GM12878 (cell line): Measurements from ENCODE around the gene MATN1. TPM values are rescaled to one million over a fixed set of nuclear protein-coding genes. Genes with fewer than 3 reads are reported as not detected.

Experiments
- CBX3 ChIP-seq: fragments of 200-600 bp; sonication (generic); IDR thresholded peaks from 2 replicates; pipeline ENCODE4 v1.6.1; 2016; ENCODE audit warnings: low read depth, borderline replicate concordance
- CHD2 ChIP-seq: IDR thresholded peaks from 2 replicates; pipeline ENCODE4 v1.6.1; 2011; ENCODE audit warnings: low read depth, low read length, improper control_type of control experiment, borderline replicate concordance
- E2F4 ChIP-seq: IDR thresholded peaks from 2 replicates; pipeline ENCODE4 v1.6.1; 2012; ENCODE audit warnings: low read depth, low read length, improper control_type of control experiment
- EED ChIP-seq: sonication (generic); IDR thresholded peaks from 2 replicates; pipeline ENCODE4 v1.6.1; 2016; ENCODE audit warnings: antibody characterized with exemption, low read depth
- EGR1 ChIP-seq, 2 experiments: IDR thresholded peaks; 1 replicate in 1 of 2; 2 replicates in 1 of 2; pipeline ENCODE4 v1.6.1; 2011 to 2012; ENCODE audit warnings: low read depth in 2 of 2, low read length in 2 of 2, borderline replicate concordance in 1 of 2, mild to moderate bottlenecking in 1 of 2, moderate library complexity in 1 of 2
- IKZF1 ChIP-seq: fragments of 450-650 bp; conservative IDR thresholded peaks from 2 replicates; pipeline ENCODE4 v1.6.1; 2017; ENCODE audit warnings: antibody characterized with exemption, mild to moderate bottlenecking
- JUND ChIP-seq: IDR thresholded peaks from 2 replicates; pipeline ENCODE4 v1.6.1; 2012; ENCODE audit warnings: low read depth, mild to moderate bottlenecking, low read length, improper control_type of control experiment, moderate library complexity
- MLLT1 ChIP-seq: fragments of 450-650 bp; IDR thresholded peaks from 2 replicates; pipeline ENCODE4 v1.6.1; 2016; ENCODE audit warnings: mild to moderate bottlenecking
- MXI1 ChIP-seq: fragments of 150-350 bp; IDR thresholded peaks from 2 replicates; pipeline ENCODE4 v1.6.1; 2011; ENCODE audit warnings: low read depth, mild to moderate bottlenecking, inconsistent platforms, low read length, improper control_type of control experiment
- MYB ChIP-seq: fragments of 150-350 bp; IDR thresholded peaks from 2 replicates; pipeline ENCODE4 v1.6.1; 2014; ENCODE audit warnings: mild to moderate bottlenecking, low read depth, low read length, borderline replicate concordance
- NRF1 ChIP-seq: conservative IDR thresholded peaks from 2 replicates; pipeline ENCODE4 v1.6.1; 2011; ENCODE audit warnings: mild to moderate bottlenecking, low read depth, low read length, improper control_type of control experiment
- PKNOX1 ChIP-seq: fragments of 450-650 bp; IDR thresholded peaks from 2 replicates; pipeline ENCODE4 v1.6.1; 2016; ENCODE audit warnings: mild to moderate bottlenecking
- RB1 ChIP-seq: fragments of 450-650 bp; formaldehyde crosslinking; IDR thresholded peaks from 2 replicates; pipeline ENCODE4 v1.6.1; 2017; ENCODE audit warnings: mild to moderate bottlenecking, borderline replicate concordance
- RELA ChIP-seq: fragments of 450-650 bp; IDR thresholded peaks from 2 replicates; pipeline ENCODE4 v1.8.0; 2014; ENCODE audit warnings: borderline replicate concordance; ENCODE audit not compliant: partially characterized antibody
- RUNX3 ChIP-seq: IDR thresholded peaks from 2 replicates; pipeline ENCODE4 v1.6.1; 2012; ENCODE audit warnings: low read length, inconsistent platforms
- SP1 ChIP-seq: IDR thresholded peaks from one replicate; pipeline ENCODE4 v1.6.1; 2011; ENCODE audit warnings: low read depth, low read length
- SRF ChIP-seq, 2 experiments: IDR thresholded peaks; 2 replicates each; pipeline ENCODE4 v1.6.1; 2011; ENCODE audit warnings: low read depth in 2 of 2, low read length in 2 of 2, mild to moderate bottlenecking in 1 of 2, moderate library complexity in 1 of 2
- WRNIP1 ChIP-seq: IDR thresholded peaks from 2 replicates; pipeline ENCODE4 v1.6.1; 2011; ENCODE audit warnings: low read depth, low read length, improper control_type of control experiment, borderline replicate concordance
- ZNF622 ChIP-seq: fragments of 450-650 bp; IDR thresholded peaks from 2 replicates; pipeline ENCODE4 v1.6.1; 2017; ENCODE audit warnings: mild to moderate bottlenecking, inconsistent platforms
- ZNF687 ChIP-seq: fragments of 450-650 bp; IDR thresholded peaks from 2 replicates; pipeline ENCODE4 v1.6.1; 2017; ENCODE audit warnings: mild to moderate bottlenecking, moderate library complexity
- polyA plus RNA-seq, 11 experiments: library from polyadenylated mRNA; depleted of rRNA in 4 of 11; unstranded in 6 of 11; stranded (reverse) in 5 of 11; fragments of >200 nt; fragmentation: Nextera tagmentation in 4 of 11; fragmentation: Illumina TruSeq in 1 of 11; extraction: Ambion mirVana in 4 of 11; extraction: Trizol in 1 of 11; gene quantifications; 1 replicate in 1 of 11; 2 replicates in 10 of 11; pipeline versions ENCODE4 v1.2.1 to v1.2.3, GENCODE V29; 2011 to 2016; ENCODE audit warnings: inconsistent platforms in 2 of 11, missing spikeins in 2 of 11, low read depth in 1 of 11
- total RNA-seq, 4 experiments: library from RNA; depleted of rRNA in 3 of 4; stranded (reverse); fragments of >200 nt in 3 of 4; fragmentation: Illumina TruSeq in 1 of 4; extraction: Trizol in 1 of 4; gene quantifications; 2 replicates each; pipeline versions ENCODE4 v1.2.1 to v1.2.3, GENCODE V29; 2013 to 2021

The MATN1 gene
- total and polyA plus RNA-seq, 10 of the 15 experiments (the other 5 are each of a cell fraction or from before 2014, with no cell fraction given): 0.04 to 0.50 (median 0.10) TPM; not detected in 1

GRCh38 chr1:30718636-30719405 lies 4.6 kb downstream of the MATN1 start (continued):
- TF ChIP-seq ZNF687: peak; percentile 99
- TF ChIP-seq MXI1: peak; percentile 86
- TF ChIP-seq SP1: peak; percentile 18
- no peak for TF ChIP-seq MYB
- TF ChIP-seq JUND: no peak
- TF ChIP-seq WRNIP1: no peak
- peak; percentile 36; the same call in 1 of the 2 replicates for TF ChIP-seq RUNX3
- no peak for TF ChIP-seq CBX3
- no peak for TF ChIP-seq ZNF622
- TF ChIP-seq NRF1: peak; percentile 38
- peak; percentile 66 for TF ChIP-seq PKNOX1
- TF ChIP-seq SRF (IDR thresholded peaks at IDR 0.05; ENCODE audit: low read depth in 2 of 2, low read length in 2 of 2): 0 out of 4 replicates have a peak, but pooled peaks of 1 of the 2 experiments have one; percentile 1
- peak; percentile 25; the same call in 1 of the 2 replicates for TF ChIP-seq EED
- TF ChIP-seq RELA: peak; percentile 15
- TF ChIP-seq IKZF1: peak; percentile 85
- peak; percentile 68; the same call in 1 of the 2 replicates for TF ChIP-seq RB1
- 0 out of 2 replicates have a peak, but pooled peaks have one; percentile 20 for TF ChIP-seq E2F4
- peak in 1 of 2 experiments; percentile 87; a peak in 2 of 3 replicates for TF ChIP-seq EGR1 (IDR thresholded peaks at IDR 0.05; ENCODE audit: borderline replicate concordance in 1 of 2, low read depth in 2 of 2, low read length in 2 of 2)
- peak; percentile 26; the same call in 1 of the 2 replicates for TF ChIP-seq MLLT1
- TF ChIP-seq CHD2: peak; percentile 47; the same call in 1 of the 2 replicates
